ENCODE data around the gene RS1.

- TF ChIP-seq POLR2A (IDR thresholded peaks at IDR 0.05; ENCODE audit: low read depth, low read length) (no peak), POLR2AphosphoS5 (IDR thresholded peaks at IDR 0.05; ENCODE audit: low read depth, low read length) (no peak), TAF1 (IDR thresholded peaks at IDR 0.05; ENCODE audit: borderline replicate concordance, low read depth, low read length) (no peak)
These were observed at the start of gene RS1 for GRCh38 chrX:18672008-18672407.

All from GM12892 (cell line).